ENCODE measurements around the gene EFNA3. TPM values are rescaled to one million over a fixed set of nuclear protein-coding genes. Genes with fewer than 3 reads are reported as not detected.

EFNA3 gene
- polyA plus RNA-seq, 3 donors: 0.45 to 1.7 (median 0.92) TPM

DNA sequence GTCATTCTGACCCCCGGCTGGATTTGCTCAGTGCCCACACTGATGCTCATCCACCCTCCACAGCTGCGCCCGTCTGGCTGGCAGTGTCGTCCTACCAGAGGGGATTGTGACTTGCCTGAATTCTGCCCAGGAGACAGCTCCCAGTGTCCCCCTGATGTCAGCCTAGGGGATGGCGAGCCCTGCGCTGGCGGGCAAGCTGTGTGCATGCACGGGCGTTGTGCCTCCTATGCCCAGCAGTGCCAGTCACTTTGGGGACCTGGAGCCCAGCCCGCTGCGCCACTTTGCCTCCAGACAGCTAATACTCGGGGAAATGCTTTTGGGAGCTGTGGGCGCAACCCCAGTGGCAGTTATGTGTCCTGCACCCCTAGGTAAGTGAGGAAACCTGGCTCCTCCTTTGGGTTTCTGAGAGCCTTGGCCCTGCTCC lies 20.8 kb upstream of the EFNA3 start:
- no peak overlapping the region for H3K4me2 ChIP-seq (replicated peaks; ENCODE audit: extremely low read depth, low read length, poor library complexity, severe bottlenecking)
- H3K27me3 ChIP-seq (ENCODE audit: control insufficient read depth in 2 of 2, insufficient read depth in 2 of 2, low read length in 2 of 2): no peaks in the 10 kb centered on the region
- H3K27me3 Mint-ChIP-seq (ENCODE audit: low read depth in 3 of 3): peaks cover 0 to 3% (median 0%) of the 10 kb centered on the region in 3 donors
- H3K79me2 ChIP-seq (ENCODE audit: insufficient read depth, low read length): peaks cover 18% of the 10 kb centered on the region
- H2AFZ ChIP-seq (ENCODE audit: insufficient read depth, low read depth, low read length, poor library complexity, severe bottlenecking): no peak overlapping the region
- peaks cover 16 to 28% of the 10 kb centered on the region in 2 donors for H3K4me1 ChIP-seq (ENCODE audit: control insufficient read depth in 1 of 2, insufficient read depth in 2 of 2, low read length in 2 of 2)
- no peaks in the 10 kb centered on the region for H3K9me3 ChIP-seq (replicated peaks in 1 of 2; ENCODE audit: control insufficient read depth in 1 of 2, insufficient read depth in 1 of 2, low read length in 2 of 2)
- peaks cover 83% of the 10 kb centered on the region for H4K20me1 ChIP-seq (ENCODE audit: insufficient read depth, low read length)
- no peak overlapping the region for H3K4me3 ChIP-seq (replicated peaks in 1 of 3; ENCODE audit: low read depth in 2 of 3, low read length in 3 of 3)
- 94% methylated on average over 11 of the region's 13 CpGs for WGBS (ENCODE audit: insufficient coverage)
- no peak overlapping the region for H3K4me3 Mint-ChIP-seq
- no peak for DNase-seq
- peaks cover 24% of the 10 kb centered on the region for H3K4me1 Mint-ChIP-seq
- peaks cover 63 to 76% of the 10 kb centered on the region in 2 donors for H3K36me3 Mint-ChIP-seq
- H3K27ac Mint-ChIP-seq: no peak overlapping the region
- peaks cover 71 to 78% of the 10 kb centered on the region in 2 donors for H3K36me3 ChIP-seq (replicated peaks in 1 of 2; ENCODE audit: control insufficient read depth in 1 of 2, insufficient read depth in 2 of 2, low read length in 2 of 2)
- no peak overlapping the region for H3K27ac ChIP-seq (ENCODE audit: low read depth in 1 of 2, low read length in 2 of 2)
- no peak overlapping the region for H3K9ac ChIP-seq (ENCODE audit: insufficient read depth, low read length, poor library complexity, severe bottlenecking)
- TF ChIP-seq, protein P1, sequence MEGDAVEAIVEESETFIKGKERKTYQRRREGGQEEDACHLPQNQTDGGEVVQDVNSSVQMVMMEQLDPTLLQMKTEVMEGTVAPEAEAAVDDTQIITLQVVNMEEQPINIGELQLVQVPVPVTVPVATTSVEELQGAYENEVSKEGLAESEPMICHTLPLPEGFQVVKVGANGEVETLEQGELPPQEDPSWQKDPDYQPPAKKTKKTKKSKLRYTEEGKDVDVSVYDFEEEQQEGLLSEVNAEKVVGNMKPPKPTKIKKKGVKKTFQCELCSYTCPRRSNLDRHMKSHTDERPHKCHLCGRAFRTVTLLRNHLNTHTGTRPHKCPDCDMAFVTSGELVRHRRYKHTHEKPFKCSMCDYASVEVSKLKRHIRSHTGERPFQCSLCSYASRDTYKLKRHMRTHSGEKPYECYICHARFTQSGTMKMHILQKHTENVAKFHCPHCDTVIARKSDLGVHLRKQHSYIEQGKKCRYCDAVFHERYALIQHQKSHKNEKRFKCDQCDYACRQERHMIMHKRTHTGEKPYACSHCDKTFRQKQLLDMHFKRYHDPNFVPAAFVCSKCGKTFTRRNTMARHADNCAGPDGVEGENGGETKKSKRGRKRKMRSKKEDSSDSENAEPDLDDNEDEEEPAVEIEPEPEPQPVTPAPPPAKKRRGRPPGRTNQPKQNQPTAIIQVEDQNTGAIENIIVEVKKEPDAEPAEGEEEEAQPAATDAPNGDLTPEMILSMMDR (IDR thresholded peaks at IDR 0.05): no peak
- no peaks in the 10 kb centered on the region for H3K9me3 Mint-ChIP-seq
- intact Hi-C loops (cut with micrococcal nuclease): no loop called here

DNA sequence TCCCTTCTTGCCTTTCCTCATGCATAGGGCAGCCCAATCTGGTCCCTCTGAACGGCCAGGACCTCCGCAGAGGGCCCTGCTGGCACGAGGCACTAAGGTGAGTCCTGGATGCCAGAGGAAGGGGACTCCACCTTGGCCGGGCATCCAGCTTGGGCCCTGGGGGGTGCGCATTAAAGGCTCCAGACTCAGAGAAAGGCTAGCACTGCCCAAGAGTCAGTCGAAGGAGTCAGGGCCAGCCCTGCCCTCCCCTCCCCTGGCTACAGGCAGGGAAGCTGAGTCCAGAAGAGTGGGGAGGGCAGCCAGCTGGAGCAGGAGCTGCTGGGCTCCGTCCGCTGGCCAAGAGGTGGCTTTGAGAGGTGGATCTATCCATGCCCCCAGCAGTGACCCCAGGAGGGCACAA lies 17.9 kb upstream of the EFNA3 start:
- no peak overlapping the region for H3K27ac Mint-ChIP-seq
- H3K9me3 Mint-ChIP-seq: no peaks in the 10 kb centered on the region
- peaks cover 0 to 5% of the 10 kb centered on the region in 2 donors for H3K27me3 ChIP-seq (ENCODE audit: control insufficient read depth in 2 of 2, insufficient read depth in 2 of 2, low read length in 2 of 2)
- peaks cover 4 to 9% (median 6%) of the 10 kb centered on the region in 3 donors for H3K27me3 Mint-ChIP-seq (ENCODE audit: low read depth in 3 of 3)
- peaks cover 79% of the 10 kb centered on the region for H4K20me1 ChIP-seq (ENCODE audit: insufficient read depth, low read length)
- H3K4me2 ChIP-seq (replicated peaks; ENCODE audit: extremely low read depth, low read length, poor library complexity, severe bottlenecking): no peak overlapping the region
- H3K9ac ChIP-seq (ENCODE audit: insufficient read depth, low read length, poor library complexity, severe bottlenecking): no peak overlapping the region
- intact Hi-C loops (cut with micrococcal nuclease): loop anchor here (5.0 kb wide), 2 partner anchors 58 to 88 kb away; partner anchors contain the start of genes CKS1B (in 1 of the 2), SHC1 (in 1 of the 2) and ZBTB7B (in 1 of the 2)
- H3K9me3 ChIP-seq (replicated peaks in 1 of 2; ENCODE audit: control insufficient read depth in 1 of 2, insufficient read depth in 1 of 2, low read length in 2 of 2): no peaks in the 10 kb centered on the region
- H3K36me3 Mint-ChIP-seq: peaks cover 45 to 60% of the 10 kb centered on the region in 2 donors
- 100% methylated on average over 4 of the region's 8 CpGs for whole genome bisulfite sequencing (ENCODE audit: insufficient coverage)
- H3K4me1 ChIP-seq (ENCODE audit: control insufficient read depth in 1 of 2, insufficient read depth in 2 of 2, low read length in 2 of 2): peaks cover 26 to 41% of the 10 kb centered on the region in 2 donors
- H3K4me1 Mint-ChIP-seq: peaks cover 33% of the 10 kb centered on the region
- no peak overlapping the region for H3K4me3 ChIP-seq (replicated peaks in 1 of 3; ENCODE audit: low read depth in 2 of 3, low read length in 3 of 3)
- H3K4me3 Mint-ChIP-seq: no peak overlapping the region
- H3K27ac ChIP-seq (ENCODE audit: low read depth in 1 of 2, low read length in 2 of 2): no peak overlapping the region
- no peak overlapping the region for H2AFZ ChIP-seq (ENCODE audit: insufficient read depth, low read depth, low read length, poor library complexity, severe bottlenecking)
- DNase-seq: no peak
- peaks cover 12% of the 10 kb centered on the region for H3K79me2 ChIP-seq (ENCODE audit: insufficient read depth, low read length)
- TF ChIP-seq, protein P1 (IDR thresholded peaks at IDR 0.05): no peak
- H3K36me3 ChIP-seq (replicated peaks in 1 of 2; ENCODE audit: control insufficient read depth in 1 of 2, insufficient read depth in 2 of 2, low read length in 2 of 2): peaks cover 51 to 57% of the 10 kb centered on the region in 2 donors

Data from CD14-positive monocyte (primary cell).